Activated CD4-positive, alpha-beta T cell treated with anti-CD3 and anti-CD28 coated beads, Interleukin-2, amount 50 U/mL, for 16 hours (primary cell): ENCODE data around the gene RHOXF2.

Experiments
- DNase-seq: peaks from one replicate; pipeline ENCODE4 v3.0.0-alpha.2; 2020

Gene RHOXF2

DNA sequence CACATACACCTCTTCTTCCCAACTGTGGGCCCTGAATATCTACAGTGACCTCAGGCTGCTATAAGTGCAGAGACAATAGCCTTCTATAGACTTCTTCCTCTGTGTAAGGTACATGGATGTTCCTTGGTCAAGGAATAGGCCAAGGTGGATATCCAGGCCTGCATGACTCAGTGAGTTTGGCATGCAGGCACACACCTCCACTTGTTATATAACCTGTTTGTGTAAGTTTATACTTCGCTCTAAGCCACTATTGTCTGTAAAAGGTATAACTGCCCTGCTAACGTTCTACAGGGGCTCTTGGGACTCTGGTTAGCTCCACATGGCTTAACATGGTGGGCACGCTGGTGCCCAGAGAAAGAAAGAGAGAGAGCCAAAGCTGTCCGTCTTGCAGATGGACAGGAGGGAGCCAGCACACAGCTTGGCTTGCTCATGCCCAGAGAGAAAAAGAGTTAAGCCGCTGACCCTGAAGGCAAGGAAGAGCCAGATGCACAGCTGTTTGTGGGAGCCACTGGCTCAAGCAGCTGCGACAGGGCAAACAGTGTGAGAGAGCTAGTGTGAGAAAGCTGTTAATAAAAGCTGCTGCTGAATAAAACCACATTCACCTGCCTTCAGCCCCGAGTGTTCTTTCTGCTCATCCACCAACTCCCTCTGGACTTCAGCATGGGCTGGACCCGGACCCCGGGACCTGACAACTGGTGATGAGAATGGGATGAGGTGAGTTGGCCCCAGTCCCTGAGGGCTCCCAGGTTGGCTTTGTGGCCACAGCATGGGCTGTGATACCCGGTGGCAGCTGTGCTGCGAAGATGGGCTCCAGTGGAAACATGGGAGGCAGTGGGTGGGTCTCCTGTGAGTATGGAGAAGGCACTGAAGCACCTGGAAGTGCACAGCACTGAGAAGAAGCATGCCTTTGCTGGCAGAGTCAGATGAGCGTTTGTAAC lies 47.7 kb downstream of the RHOXF2 start:
- no peak for DNase-seq

DNA sequence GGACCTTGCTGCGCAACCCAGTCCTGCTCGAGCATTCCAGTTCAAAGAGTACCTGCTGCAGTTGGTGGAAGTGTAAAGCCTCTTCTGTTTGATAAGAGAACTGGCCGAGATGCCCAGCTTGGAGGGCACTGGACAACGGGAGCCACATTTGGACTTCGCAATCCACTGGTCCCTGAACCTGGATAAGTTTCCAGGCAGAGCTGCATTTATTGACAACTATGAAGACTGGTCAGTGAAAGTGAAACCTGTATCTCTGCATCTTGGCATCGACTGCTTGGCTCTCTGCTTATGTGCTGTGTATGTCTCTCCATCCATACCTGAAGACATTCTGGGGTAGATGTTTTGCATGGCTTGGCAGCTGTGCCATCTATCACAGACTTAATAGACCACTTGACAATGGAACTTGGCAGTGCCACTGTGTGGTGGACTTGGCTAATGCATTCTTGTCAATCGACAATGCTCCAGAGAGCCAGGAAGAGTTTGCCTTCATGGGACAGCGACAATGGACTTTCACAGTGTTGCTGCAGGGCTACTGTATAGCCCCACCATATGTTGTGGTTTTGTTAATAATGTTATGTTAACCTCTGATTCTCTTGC lies 48.7 kb downstream of the RHOXF2 start:
- no peak for DNase-seq

GRCh38 chrX:120213438-120214265 lies 55.2 kb downstream of the RHOXF2 start:
- peak; percentile 69 for DNase-seq
